Right lobe of liver (tissue), 6 donors: ENCODE measurements around the gene MAP7. TPM values are rescaled to one million over a fixed set of nuclear protein-coding genes. Genes with fewer than 3 reads are reported as not detected.

Experiments
- ATAC-seq, 4 donors: fragments of 200-7000 bp; cut with Tn5 transposase; one replicate each; pipeline ENCODE4 v1.9.1; 2020; ENCODE audit warnings: mild to moderate bottlenecking in 4 of 4, moderate library complexity in 4 of 4
- DNase-seq, 3 donors: peaks; one replicate each; pipeline ENCODE4 v3.0.0-alpha.2; 2020
- H3K27ac ChIP-seq, 3 donors: fragments of 200-600 bp; one replicate each; pipeline ENCODE4 v1.8.0; 2022
- H3K27me3 ChIP-seq, 2 donors: fragments of 200-600 bp; one replicate each; pipeline ENCODE4 v1.8.0; 2022
- H3K36me3 ChIP-seq, 4 donors: fragments of 200-600 bp; sonication (generic) in 1 of 4; one replicate each; pipeline versions ENCODE4 v1.5.1 to v1.8.0; 2017 to 2022; ENCODE audit warnings: control low read depth in 1 of 4
- H3K4me1 ChIP-seq, 4 donors: fragments of 200-600 bp; sonication (generic) in 1 of 4; one replicate each; pipeline versions ENCODE4 v1.5.1 to v1.8.0; 2017 to 2022; ENCODE audit warnings: control low read depth in 1 of 4
- H3K4me3 ChIP-seq, 3 donors: fragments of 200-600 bp; one replicate each; pipeline ENCODE4 v1.8.0; 2022
- H3K9me3 ChIP-seq, 4 donors: fragments of 200-600 bp; sonication (generic) in 1 of 4; one replicate each; pipeline versions ENCODE4 v1.5.1 to v1.8.0; 2017 to 2022; ENCODE audit warnings: control low read depth in 1 of 4
- POLR2A ChIP-seq: fragments of 450-650 bp; IDR thresholded peaks from one replicate; pipeline ENCODE4 v1.6.1; 2017; ENCODE audit warnings: antibody characterized with exemption, mild to moderate bottlenecking
- WGBS: methylation state at CpG from one replicate; pipeline ENCODE4 v1.1.6; 2018; ENCODE audit warnings: low coverage, low lambda C conversion rate; ENCODE audit not compliant: insufficient coverage; ENCODE audit errors: missing lambda C conversion rate; 5-methylcytosine and 5-hydroxymethylcytosine counted together
- intact Hi-C, 2 donors: fragments of 100-400 bp; cut with DNase I; formaldehyde crosslinking; loops; one replicate each; pipeline versions ENCODE4 v1.11.2 to v1.14.1; 2022
- total RNA-seq, 6 experiments: library from RNA; depleted of rRNA in 2 of 6; stranded (reverse); fragments of >200 nt in 2 of 6; fragmentation: NEBNext Ultra II Directional in 3 of 6; extraction: Animal tissue kit (Norgen Biotek cat#: 25700) in 3 of 6; gene quantifications; one replicate each; pipeline versions ENCODE4 v1.1.0 to v1.2.4, GENCODE V29; 2016 to 2023
- TF ChIP-seq, protein P1 (sequence below), 4 donors: fragments of 200-600 bp in 3 of 4; fragments of 450-650 bp in 1 of 4; IDR thresholded peaks; one replicate each; pipeline versions ENCODE4 v1.5.1 to v1.8.0; 2016 to 2022; ENCODE audit warnings: antibody characterized with exemption in 4 of 4, mild to moderate bottlenecking in 2 of 4
- donor health status: DM: no; HTN: yes; CAD: no.
- donor health status: DM: no; HTN: no; CAD: no.
- donor health status: DM: no; HTN: no; CAD: no.
- donor health status: DM: no; HTN: yes; CAD: no.
- donor health status: DM: no; HTN: yes; CAD: no.

The MAP7 gene
- total RNA-seq, 6 experiments from 2014 or later, result 14.8 to 20.9 (median 17.9) TPM

GRCh38 chr6:136527831-136528230 lies 22.4 kb downstream of the MAP7 start:
- no peak overlapping the region for H3K4me3 ChIP-seq
- TF ChIP-seq POLR2A, result no peak
- TF ChIP-seq, protein P1, sequence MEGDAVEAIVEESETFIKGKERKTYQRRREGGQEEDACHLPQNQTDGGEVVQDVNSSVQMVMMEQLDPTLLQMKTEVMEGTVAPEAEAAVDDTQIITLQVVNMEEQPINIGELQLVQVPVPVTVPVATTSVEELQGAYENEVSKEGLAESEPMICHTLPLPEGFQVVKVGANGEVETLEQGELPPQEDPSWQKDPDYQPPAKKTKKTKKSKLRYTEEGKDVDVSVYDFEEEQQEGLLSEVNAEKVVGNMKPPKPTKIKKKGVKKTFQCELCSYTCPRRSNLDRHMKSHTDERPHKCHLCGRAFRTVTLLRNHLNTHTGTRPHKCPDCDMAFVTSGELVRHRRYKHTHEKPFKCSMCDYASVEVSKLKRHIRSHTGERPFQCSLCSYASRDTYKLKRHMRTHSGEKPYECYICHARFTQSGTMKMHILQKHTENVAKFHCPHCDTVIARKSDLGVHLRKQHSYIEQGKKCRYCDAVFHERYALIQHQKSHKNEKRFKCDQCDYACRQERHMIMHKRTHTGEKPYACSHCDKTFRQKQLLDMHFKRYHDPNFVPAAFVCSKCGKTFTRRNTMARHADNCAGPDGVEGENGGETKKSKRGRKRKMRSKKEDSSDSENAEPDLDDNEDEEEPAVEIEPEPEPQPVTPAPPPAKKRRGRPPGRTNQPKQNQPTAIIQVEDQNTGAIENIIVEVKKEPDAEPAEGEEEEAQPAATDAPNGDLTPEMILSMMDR (IDR thresholded peaks at IDR 0.05), result no peak
- no peaks in the 10 kb centered on the region for H3K9me3 ChIP-seq
- no peaks in the 10 kb centered on the region for H3K27me3 ChIP-seq
- peaks cover 0 to 5% (median 0%) of the 10 kb centered on the region in 4 donors for H3K4me1 ChIP-seq
- no peak for DNase-seq
- intact Hi-C loops, result no loop called here
- no peaks in the 10 kb centered on the region for H3K36me3 ChIP-seq
- 43% methylated on average over 6 of the region's 6 CpGs for WGBS
- no peak overlapping the region for H3K27ac ChIP-seq
- ATAC-seq, result peak in 1 of 4 donors; percentile 24

GRCh38 chr6:136526937-136527336 lies 23.3 kb downstream of the MAP7 start:
- TF ChIP-seq POLR2A, result no peak
- TF ChIP-seq, protein P1 (IDR thresholded peaks at IDR 0.05), result no peak
- H3K4me3 ChIP-seq, result no peak overlapping the region
- no peaks in the 10 kb centered on the region for H3K9me3 ChIP-seq
- intact Hi-C loops, result no loop called here
- WGBS, result 56% methylated on average over 4 of the region's 4 CpGs
- no peak for DNase-seq
- no peak overlapping the region for H3K27ac ChIP-seq
- H3K36me3 ChIP-seq, result no peaks in the 10 kb centered on the region
- ATAC-seq, result no peak
- H3K4me1 ChIP-seq, result peaks cover 0 to 5% (median 0%) of the 10 kb centered on the region in 4 donors
- no peaks in the 10 kb centered on the region for H3K27me3 ChIP-seq

DNA sequence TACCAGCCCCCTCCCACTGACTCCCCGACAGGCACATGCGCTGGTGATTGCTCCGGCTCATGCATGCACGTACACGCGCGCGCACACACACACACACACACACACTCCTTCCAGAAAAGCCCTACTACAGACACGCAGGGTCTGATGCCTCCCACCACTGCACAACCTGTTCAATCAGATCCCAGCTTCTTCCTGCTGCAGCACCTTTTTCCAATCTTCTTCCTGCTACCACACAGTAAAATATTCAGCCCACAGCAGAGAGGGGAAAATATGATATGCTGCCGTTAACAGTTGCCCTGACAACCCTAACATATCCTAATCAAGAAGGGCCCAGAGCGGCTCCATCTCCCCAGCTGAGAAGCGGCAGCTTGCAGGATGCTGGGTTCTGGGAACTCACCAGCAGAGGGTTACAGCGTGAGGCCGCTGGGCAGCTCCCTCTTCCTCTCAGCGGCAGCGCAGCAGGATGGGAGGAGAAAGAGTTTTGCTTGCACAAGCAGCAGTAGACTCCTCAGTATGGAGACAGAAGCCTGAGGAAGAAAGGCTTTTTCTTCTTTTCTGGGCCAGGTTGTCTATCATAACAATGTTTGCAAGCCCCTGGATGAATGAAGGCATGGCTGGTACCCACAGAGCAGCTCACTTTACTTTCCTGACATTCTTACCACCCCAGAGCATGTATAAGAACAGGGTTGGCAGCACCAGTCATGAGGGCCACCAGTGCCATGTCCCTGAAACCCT lies 23.9 kb downstream of the MAP7 start:
- H3K4me1 ChIP-seq, result peaks cover 0 to 5% (median 0%) of the 10 kb centered on the region in 4 donors
- 25% methylated on average over 7 of the region's 16 CpGs for WGBS
- TF ChIP-seq, protein P1 (IDR thresholded peaks at IDR 0.05), result no peak
- no peak for TF ChIP-seq POLR2A
- H3K27me3 ChIP-seq, result no peaks in the 10 kb centered on the region
- intact Hi-C loops, result no loop called here
- peak; percentile 41 to 69 (median 64) for ATAC-seq
- H3K27ac ChIP-seq, result no peak overlapping the region
- no peaks in the 10 kb centered on the region for H3K36me3 ChIP-seq
- peak in 2 of 3 donors; percentile 40 to 62 for DNase-seq
- no peak overlapping the region for H3K4me3 ChIP-seq
- no peaks in the 10 kb centered on the region for H3K9me3 ChIP-seq

- no peak overlapping the region for H3K4me3 ChIP-seq
- TF ChIP-seq, protein P1 (IDR thresholded peaks at IDR 0.05), result no peak
- TF ChIP-seq POLR2A, result no peak
- no peaks in the 10 kb centered on the region for H3K9me3 ChIP-seq
- DNase-seq (no peak), ATAC-seq (no peak)
- H3K36me3 ChIP-seq, result no peaks in the 10 kb centered on the region
- WGBS, result 60% methylated on average over 6 of the region's 8 CpGs
- H3K4me1 ChIP-seq, result peaks cover 0 to 5% (median 0%) of the 10 kb centered on the region in 4 donors
- H3K27me3 ChIP-seq, result no peaks in the 10 kb centered on the region
- intact Hi-C loops, result no loop called here
- no peak overlapping the region for H3K27ac ChIP-seq
Observed at GRCh38 chr6:136525586-136526195, 24.5 kb downstream of the MAP7 start.
